GM12891 (cell line): ENCODE data around the gene SLC39A7.

ENCODE experiments used
- PAX5 ChIP-seq: IDR thresholded peaks from 2 replicates; pipeline ENCODE4 v1.6.1; 2011; ENCODE audit warnings: low read length, moderate library complexity, mild to moderate bottlenecking; ENCODE audit not compliant: insufficient read depth, severe bottlenecking
- POLR2A ChIP-seq: IDR thresholded peaks from 2 replicates; pipeline ENCODE4 v1.6.1; 2011; ENCODE audit warnings: low read depth, low read length, control low read depth
- POLR2AphosphoS5 ChIP-seq: IDR thresholded peaks from 2 replicates; pipeline ENCODE4 v1.6.1; 2011; ENCODE audit warnings: low read depth, low read length, control low read depth
- POU2F2 ChIP-seq: IDR thresholded peaks from 2 replicates; pipeline ENCODE4 v1.6.1; 2011; ENCODE audit warnings: low read depth, mild to moderate bottlenecking, control low read depth, low read length, moderate library complexity
- SPI1 ChIP-seq: IDR thresholded peaks from 2 replicates; pipeline ENCODE4 v1.6.1; 2011; ENCODE audit warnings: low read depth, low read length, control low read depth
- TAF1 ChIP-seq: IDR thresholded peaks from 2 replicates; pipeline ENCODE4 v1.6.1; 2011; ENCODE audit warnings: low read depth, low read length, control low read depth

GRCh38 chr6:33177552-33178446, 22.9 kb upstream of the SLC39A7 start:
- TF ChIP-seq POLR2AphosphoS5: no peak
- no peak for TF ChIP-seq POLR2A
- TF ChIP-seq SPI1: no peak
- no peak for TF ChIP-seq TAF1
- TF ChIP-seq POU2F2: no peak
- no peak for TF ChIP-seq PAX5
